ENCODE data around the gene RARS1.
"Not testable (repeated sequence)": the region's sequence is repeated elsewhere in the genome, so short reads cannot be mapped to it uniquely, and the experiment has no call there.

Gene RARS1

DNA sequence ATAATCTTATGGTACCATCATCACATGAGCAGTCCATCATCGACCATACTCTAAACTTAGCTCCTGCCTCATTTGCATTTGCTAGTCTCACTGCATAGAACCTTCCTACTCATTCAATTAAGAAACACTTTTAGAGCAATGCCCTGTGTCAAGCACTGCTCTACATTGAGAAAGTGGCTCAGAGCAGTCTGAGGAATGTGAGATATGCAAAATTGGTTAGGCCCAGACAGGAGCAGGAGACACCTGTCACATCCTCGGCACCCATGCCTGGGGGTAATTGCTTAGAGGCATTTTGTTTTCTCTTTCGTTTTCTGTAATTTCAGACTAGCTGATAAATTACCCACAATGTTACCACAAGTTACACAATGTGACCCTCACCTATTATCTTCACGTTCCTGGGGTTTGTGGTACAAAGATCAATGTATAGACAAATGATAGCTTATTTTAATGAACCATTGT, 4.9 kb upstream of the RARS1 start:
- no peak for DNase-seq

DNA sequence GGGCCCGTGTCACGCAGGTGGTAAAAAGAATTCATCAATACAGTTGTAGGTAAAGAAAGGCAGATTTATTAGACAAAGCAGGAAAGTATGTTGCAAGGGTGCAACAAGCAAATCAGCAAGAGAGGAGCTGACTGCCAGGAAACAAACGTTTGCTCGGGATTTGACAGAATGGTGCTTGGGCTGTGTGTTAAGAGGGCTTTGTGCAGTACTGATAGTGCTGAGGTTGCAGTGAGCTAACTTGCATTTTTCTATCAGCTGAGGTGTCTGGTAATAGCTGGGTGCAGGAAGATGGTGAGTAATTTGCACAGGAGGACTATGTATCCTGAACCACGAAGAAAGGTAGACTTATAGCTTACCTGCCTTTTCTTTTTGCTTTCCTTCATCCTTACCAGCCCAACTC, 3.9 kb upstream of the RARS1 start:
- no peak for DNase-seq

DNA sequence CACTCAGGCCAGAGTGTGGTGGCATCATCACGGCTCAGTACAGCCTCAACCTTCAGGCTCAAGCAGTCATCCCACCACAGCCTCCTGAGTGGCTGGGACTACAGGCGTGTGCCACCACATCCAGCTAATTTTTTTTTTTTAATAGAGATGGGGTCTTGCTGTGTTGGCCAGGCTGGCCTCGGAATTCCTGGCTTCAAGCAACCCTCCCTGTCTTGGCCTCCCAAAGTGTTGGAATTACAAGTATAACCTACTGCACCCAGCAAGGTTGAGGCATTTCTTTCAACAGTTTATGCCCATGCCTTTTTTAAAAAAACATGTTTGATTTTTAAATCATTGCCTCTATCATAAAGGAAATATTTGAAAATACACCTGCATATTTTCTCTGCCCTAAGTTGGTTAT, 2.8 kb downstream of the RARS1 start:
- DNase-seq: no peak

DNA sequence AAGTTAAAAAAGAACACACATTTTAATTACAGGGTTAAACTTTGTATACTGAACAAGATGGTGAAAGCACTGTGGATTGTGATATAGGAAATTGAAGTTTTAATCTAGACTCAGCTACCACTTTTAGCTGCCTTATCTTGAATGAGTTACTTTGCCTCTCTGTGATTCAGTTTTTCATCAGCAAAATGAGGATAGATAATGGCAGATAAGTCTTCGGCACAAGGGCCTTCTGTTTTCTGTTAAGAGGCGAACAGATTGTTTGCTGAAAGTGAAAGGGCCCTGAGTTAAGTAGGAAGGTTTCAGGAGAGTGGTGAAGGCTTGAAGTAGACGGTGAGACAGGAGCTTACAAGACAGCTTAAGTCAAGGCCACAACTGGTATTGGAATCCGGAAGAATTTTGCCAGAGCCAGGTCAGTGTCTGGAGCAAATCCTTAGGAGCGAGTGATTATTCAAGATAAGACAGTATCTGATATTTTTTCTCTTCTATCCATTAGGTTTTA, 7.8 kb downstream of the RARS1 start:
- DNase-seq: no peak

DNA sequence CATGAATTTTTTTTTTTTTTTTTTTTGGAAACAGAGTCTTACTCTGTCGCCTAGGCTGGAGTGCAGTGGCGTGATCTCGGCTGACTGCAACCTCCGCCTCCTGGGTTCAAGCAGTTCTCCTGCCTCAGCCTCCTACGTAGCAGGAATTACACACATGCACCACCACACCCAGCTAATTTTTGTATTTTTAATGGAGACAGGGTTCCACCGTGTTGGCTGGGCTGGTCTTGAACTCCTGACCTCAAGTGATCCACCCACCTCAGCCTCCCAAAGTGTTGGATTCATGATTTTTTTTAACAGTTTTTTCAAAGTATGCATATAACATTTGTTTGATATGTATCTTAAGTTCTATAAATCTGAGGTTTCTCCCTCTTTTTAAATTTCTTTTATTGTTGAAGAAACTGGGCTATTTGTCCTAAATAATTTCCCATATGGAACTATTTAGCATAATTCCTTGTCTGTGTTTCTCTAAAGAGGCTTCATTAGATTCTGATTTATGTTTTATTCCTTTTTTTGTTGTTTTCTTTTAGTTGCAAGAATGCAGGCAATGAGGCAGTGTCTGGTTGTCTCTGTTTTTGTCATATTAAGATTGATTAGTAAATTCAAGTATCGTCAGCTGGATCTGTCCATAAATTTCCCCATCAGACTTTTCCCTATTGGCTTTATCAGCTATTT, 16.4 kb downstream of the RARS1 start:
- no peak for DNase-seq

DNA sequence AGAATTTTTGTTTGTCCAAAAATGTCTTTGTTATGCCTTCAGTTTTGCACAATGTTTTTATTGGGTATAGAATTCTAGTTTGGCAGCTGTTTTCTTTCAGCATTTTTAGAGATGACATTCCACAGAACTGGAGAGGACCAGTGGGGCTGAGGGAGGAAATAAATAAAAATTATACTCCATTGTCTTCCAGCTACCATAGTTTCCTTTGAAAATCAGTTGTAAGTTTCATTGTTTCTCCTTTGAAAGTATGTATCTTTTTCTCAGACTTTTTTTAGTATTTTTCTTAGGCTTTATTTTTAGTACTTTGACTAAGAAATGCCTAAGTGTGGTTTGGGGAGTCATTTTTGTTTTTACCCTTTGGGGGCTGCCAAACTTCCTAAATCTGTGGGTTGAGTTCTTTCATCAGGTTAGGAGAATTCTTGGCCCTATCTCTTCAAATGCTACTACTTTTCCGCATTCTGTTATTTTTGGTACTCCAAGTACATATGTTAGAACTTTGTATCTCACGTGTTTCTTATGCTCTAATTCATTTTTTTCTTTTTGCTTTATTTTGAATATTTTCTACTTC, 27.7 kb downstream of the RARS1 start:
- DNase-seq: no peak

DNA sequence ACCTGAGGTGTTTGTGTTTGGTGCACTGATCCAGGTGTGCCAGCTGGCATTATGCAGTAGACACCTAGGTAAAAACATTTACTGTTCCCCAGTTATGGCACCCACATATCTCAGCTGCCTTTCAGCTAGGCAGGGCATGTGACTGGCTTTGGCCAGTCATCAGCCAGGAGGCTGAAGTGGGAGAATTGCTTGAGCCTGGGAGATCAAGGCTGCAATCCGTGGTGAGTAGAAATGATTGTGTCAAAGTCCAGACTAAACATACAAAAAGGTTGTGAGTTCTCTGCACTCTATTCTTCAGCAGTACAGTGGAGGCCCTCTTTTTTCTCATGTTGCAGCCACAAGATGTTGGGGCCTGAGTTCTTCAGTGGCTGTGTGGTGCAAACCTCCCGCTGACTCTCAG, 39.6 kb downstream of the RARS1 start:
- no peak for DNase-seq

DNA sequence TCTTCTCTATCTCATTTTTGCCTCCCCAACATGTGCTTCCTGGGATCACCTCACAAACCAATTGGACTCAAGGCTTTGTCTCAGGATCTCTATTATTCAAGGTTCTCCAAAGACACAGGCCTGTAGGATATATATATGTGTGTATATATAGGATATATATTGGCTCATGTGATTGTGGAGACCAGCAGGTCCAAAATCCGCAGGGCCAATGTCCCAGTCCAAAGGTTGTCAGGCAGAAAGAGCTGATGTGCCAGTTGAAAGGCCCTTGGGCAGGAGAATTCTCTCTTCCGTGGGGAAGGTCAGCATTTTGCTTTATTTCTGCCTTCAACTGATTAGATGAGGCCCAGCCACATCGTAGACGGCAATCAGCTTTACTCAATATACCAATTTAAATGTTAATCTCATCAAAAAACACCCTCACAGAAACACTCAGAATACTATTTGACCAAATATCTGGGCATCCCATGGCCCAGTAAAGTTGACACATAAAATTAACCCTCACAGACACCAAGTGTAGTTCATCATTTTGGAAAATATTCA, 41.6 kb downstream of the RARS1 start:
- no peak for DNase-seq

DNA sequence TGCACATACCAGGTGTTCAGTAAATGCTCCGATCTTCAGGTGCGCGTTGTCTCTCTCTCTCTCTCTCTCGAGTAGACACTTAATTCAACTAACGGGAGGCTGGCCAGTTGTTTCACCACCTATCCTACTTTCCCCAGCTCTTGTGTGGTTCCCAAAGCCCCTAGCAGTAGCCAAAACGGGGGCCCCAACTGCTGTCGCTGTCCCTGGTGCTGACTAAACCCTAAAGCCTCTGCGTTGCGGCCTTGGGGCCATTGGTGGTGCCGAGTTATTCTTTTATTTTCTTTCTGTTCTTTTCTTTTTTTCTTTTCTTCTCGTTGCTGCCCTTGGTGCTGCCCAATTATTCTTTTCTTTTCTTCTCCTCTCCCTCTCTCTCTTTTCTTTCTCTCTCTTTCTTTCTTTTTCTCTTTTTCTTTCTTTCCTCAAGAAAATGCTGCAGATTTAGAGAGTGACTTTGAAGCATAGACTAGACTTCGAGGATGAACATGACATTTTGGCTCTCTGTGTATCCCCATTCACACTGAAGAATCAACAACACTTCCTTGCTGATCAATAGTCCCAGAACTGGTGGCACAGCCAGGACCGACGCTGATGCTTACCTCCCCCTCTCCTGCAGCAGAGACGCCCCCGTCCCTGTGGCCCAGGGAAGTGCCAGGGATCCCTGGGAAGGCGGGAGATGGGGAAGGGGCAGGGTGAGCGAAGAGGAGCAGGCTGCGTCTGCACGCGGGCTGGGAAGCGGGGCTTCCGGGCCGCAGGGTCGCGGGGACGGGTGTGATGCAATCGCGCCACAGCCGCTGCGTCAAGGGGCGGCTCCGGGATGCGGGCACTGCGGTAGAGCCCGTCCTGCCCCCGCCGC, 42.5 kb downstream of the RARS1 start, which contains the start of gene FBLL1:
FBLL1 (plus strand) TSS at position 785 of the 853 bp plus-strand sequence. CDS start 200 bp downstream, outside the sequence.
- peak; percentile 34 for DNase-seq

DNA sequence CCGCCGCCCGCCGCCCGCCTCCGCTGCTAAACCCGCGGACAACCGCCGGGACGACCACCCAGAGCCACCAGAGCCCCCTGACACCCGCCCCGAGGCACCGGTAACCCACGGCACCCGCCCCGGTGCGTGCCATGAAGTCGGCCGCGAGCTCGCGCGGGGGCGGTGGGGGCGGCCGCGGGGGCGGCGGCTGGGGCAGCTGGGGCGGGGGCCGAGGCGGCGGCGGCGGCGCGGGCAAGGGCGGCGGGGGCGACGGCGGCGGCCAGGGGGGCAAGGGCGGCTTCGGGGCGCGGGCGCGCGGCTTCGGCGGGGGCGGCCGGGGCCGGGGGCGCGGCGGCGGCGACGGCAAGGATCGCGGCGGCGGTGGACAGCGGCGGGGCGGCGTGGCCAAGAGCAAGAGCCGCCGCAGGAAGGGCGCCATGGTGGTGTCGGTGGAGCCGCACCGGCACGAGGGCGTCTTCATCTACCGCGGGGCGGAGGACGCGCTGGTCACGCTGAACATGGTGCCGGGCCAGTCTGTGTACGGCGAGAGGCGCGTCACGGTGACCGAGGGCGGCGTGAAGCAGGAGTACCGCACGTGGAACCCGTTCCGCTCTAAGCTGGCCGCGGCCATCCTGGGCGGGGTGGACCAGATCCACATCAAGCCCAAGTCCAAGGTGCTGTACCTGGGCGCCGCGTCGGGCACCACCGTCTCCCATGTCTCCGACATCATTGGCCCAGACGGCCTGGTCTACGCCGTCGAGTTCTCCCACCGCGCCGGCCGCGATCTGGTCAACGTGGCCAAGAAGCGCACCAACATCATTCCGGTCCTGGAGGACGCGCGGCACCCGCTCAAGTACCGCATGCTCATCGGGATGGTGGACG, 43.3 kb downstream of the RARS1 start:
- DNase-seq: no peak

DNA sequence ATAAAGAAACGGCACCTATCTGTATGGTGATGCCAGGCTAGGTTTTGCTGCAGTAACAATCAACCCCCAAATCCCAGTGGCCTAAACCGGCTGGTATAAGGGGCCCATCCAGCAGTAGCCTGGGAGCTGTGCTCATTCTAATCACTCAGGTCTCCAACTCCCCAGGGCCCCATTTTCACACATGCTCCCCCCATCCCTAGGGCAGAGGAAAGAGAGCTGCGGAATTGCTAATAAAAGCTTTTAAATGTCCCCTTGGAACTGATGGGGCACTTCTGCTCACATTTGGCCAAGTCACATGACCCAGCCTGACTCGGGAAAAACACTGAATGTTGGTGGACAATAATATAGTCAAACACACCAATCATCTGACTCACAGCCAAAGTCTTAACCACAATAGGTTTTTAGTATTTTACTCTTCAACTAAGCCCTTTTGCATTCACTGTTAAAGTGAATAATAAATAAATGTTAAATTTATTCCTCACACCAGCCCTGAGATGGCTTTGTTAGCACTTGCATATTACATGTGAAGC, 44.4 kb downstream of the RARS1 start:
- DNase-seq: peak; percentile 26

DNA sequence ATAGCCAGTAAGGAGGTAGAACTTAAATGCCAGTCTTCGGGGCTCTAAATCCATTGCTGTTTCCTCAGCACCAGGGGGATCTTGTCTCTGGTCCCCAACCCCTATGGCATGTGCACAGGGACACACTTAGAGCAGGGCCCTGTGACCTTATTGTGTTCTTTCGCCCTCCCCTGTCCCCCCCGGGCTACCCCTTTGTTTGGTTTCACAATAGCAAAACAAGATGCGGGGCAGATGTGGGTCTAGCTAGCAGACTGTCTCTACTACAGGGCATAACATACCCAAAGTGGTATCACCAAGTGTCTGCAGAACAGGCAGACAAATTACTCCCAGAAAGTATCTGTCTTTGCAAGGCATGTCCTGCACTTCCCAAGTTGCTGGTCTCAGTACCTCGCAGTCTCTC, 44.9 kb downstream of the RARS1 start:
- no peak for DNase-seq

DNA sequence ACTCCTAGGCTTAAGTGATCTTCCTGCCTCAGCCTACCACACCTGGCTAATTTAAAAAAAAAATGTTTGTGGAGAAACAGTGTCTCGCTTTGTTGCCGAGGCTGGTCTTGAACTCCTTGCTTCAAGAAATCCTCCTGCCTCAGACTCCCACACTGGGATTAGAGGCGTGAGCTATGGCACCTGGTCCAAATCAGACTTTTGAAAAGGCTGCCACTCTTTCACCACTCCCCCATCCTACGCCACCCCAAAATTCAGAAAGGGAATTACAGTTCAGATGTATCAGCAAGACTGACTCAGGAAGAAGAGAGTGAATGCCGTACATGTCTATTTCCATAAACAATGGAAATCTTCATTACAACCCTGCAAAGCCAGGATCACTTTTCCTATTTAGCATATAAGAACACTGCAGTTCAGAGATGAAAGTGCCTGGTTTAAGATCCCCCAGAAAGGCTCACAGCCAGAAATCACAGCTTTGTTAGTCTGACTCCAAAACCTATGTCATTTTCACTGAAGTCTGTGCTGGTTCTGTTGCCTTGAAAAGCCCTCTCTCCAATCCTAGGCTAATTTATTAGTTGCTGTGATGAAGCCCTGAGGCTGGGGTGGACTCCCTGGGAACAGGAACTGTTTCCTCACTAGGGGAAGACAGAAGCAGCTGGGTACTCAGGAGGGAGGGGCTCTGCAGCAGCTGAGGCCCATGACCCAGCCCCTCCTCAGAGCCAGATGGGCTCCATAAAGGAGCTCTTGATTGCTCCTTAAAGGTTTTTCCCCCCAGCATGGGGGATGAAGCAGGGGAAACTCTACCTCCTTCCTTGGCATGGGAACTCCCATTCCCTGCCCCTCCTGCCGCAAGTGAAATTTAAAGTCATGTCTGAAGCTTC, 46.0 kb downstream of the RARS1 start:
- no peak for DNase-seq

DNA sequence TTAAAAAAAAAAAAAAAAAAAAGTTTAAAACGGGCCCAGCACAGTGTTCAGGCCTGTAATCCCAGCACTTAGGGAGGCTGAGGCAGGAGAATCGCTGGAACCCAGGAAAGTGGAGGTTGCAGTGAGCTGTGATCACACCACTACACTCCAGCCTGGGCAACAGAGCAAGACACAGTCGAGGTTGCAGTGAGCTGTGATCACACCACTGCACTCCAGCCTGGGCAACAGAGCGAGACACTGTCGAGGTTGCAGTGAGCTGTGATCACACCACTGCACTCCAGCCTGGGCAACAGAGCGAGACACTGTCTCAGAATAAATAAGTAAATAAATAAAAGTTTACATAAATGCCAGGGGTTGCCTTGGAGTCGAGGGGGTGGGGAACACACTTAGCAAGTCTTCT, 48.1 kb downstream of the RARS1 start:
- DNase-seq: not testable (repeated sequence)

DNA sequence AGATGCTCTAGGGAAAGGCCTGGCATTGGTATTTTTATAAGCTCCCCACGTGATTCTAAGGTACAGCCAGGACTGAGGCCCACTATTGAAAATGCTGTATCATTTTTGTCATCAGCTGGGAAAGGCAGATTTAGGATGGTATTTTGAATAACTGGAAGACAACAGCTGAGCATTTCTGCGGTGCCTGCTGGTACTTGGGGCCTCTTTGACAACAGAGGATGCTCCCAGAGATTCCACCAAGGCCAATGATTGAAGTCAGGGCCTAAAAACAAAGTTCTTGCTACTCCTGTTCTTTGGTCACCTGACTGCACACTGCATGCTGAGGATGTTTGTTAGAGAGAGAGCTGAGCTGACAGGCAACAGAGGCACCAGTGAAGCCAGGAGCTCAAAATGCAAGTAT, 50.9 kb downstream of the RARS1 start:
- no peak for DNase-seq

DNA sequence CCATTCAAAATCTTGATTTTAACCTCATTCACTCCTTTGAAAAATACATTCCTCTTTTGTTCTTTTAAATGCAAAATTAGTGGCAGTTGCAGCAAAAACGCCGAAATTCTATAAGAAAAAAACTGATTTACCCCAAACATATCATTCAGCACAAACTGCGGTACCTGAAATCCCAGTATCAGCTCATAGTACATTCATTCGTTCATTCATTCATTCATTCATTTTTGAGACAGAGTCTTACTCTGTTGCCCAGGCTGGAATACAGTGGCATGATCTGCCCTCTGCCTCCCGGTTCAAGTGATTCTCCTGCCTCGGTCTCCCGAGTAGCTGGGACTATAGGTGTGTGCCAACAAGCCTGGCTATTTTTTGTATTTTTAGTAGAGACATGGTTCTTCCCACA, 63.3 kb downstream of the RARS1 start:
- no peak for DNase-seq

DNA sequence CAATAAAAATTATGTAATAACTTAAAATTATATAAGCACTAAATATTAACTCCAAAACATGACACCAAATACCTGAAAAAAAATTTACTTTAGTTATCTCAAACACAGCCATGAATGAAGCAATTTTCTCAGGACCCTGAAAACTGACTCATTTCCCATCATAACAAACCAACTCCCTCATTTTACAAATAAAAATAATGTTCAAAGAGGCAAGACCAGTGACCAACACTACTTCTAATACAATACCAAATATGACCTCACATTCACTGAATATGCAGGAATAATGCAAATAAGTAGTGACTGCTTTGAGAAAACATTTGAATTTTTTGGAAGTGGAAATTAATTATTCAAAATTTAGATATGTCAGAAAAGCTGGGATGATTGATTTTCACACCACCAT, 64.4 kb downstream of the RARS1 start:
- no peak for DNase-seq

DNA sequence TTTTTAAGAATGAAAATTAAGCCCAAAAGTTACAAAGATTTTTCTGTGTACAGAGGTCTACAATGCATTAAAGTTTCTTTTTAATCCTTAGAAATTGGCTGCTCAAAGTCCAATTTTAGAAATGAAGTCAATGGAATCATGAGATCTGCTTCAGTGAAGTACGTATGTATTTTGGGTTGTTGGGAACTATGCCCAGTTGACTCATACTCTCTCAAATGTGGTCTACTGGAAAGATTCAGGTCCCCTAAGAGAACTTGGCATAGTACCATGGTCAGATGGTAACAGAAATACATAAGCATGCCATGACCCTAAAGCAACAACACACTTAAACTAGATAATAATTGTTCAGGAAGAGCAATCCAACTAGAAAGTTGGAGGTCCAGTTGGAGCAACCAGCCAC, 65.9 kb downstream of the RARS1 start:
- DNase-seq: peak; percentile 89

DNA sequence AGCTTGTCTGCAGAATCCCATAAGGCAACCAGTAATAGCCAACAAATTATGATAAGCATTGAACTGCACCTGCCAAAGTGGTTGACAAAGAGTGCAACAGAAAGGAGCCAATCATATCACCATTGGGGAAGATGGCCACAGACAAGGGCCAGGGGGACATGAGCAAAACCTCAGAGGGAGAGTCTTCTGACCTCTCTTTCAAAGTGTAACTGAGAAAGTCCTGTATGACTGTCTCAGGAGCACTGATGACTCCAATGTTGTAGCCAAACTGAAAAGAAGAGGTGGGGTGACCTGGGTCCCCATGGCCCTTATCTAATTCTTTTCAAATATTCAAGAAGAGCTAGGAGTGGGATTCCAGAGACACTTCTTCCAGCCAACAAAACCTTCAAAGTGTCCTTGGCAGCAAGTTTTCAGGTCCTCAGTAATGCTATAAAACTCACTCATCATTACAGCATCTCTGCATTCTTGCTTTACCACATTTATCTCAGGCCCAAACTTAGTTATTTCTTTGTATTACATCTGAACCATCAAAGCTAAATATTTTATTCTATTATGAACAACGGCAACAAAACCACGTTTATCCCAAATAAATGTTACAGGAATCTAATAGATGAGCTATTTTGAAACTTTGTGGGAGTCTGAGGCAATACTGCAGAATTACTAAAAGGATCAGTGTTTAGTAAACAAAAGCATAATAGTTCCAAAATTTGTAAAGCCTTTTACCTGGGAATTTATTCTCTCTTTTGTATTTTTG, 67.3 kb downstream of the RARS1 start:
- no peak for DNase-seq

DNA sequence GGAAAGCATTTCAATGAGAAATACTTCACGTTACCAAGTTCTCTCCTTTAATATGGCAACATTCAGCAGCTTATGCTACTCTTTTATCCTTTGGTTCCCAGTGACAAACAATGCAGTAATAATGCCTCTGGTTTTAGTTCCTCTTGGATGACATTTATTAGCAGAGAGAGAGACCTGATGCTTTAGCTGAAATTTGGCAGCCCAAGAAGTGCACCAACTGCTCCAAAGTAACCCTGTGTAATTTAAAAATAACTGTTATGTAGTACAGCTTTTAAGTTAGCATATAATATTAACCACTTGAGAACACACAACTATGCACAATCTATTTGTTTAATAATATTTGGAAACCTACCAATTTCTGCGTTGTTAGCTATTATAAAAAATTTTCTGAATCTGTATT, 71.1 kb downstream of the RARS1 start:
- no peak for DNase-seq

All from fibroblast of skin of abdomen (primary cell).